HEK293T (cell line): ENCODE results near the gene REC8.

Source experiments
- CTCF ChIA-PET: fragments of 350-600 bp; formaldehyde crosslinking; extraction: SDS; loops from one replicate; lab custom pipeline; 2021; ENCODE audit warnings: antibody characterized with exemption, inconsistent platforms; lab: Yijun Ruan, JAX
- POLR2A ChIA-PET: fragments of 350-600 bp; formaldehyde crosslinking; extraction: SDS; loops from one replicate; lab custom pipeline; 2020; ENCODE audit warnings: antibody characterized with exemption, inconsistent platforms; lab: Yijun Ruan, JAX
- DNase-seq: peaks from one replicate; pipeline ENCODE4 v3.0.0; 2012; ENCODE audit warnings: mixed read lengths; ENCODE audit errors: extremely low spot score
- ARNT ChIP-seq: fragments of 450-650 bp; IDR thresholded peaks from 2 replicates; pipeline ENCODE4 v1.6.1; 2017; ENCODE audit warnings: mild to moderate bottlenecking
- BHLHE40 ChIP-seq: fragments of 450-650 bp; IDR thresholded peaks from 2 replicates; pipeline ENCODE4 v1.6.1; 2016; ENCODE audit warnings: mild to moderate bottlenecking, moderate library complexity, borderline replicate concordance
- CTBP1 ChIP-seq: fragments of 450-650 bp; IDR thresholded peaks from 2 replicates; pipeline ENCODE4 v1.6.1; 2016; ENCODE audit warnings: borderline replicate concordance
- ELF4 ChIP-seq: fragments of 450-650 bp; IDR thresholded peaks from 2 replicates; pipeline ENCODE4 v1.6.1; 2017; ENCODE audit warnings: antibody characterized with exemption
- FOXA1 ChIP-seq: fragments of 450-650 bp; IDR thresholded peaks from 2 replicates; pipeline ENCODE4 v1.6.1; 2016; ENCODE audit warnings: mild to moderate bottlenecking
- FOXK2 ChIP-seq: fragments of 450-650 bp; IDR thresholded peaks from 2 replicates; pipeline ENCODE4 v1.6.1; 2016; ENCODE audit warnings: mild to moderate bottlenecking
- FOXM1 ChIP-seq: fragments of 450-650 bp; IDR thresholded peaks from 2 replicates; pipeline ENCODE4 v1.6.1; 2017; ENCODE audit warnings: mild to moderate bottlenecking, borderline replicate concordance
- HDGF ChIP-seq: fragments of 450-650 bp; IDR thresholded peaks from 2 replicates; pipeline ENCODE4 v1.6.1; 2017; ENCODE audit warnings: antibody characterized with exemption, borderline replicate concordance
- L3MBTL2 ChIP-seq: fragments of 450-650 bp; conservative IDR thresholded peaks from 2 replicates; pipeline ENCODE4 v1.6.1; 2016; ENCODE audit warnings: mild to moderate bottlenecking
- LEF1 ChIP-seq: fragments of 450-650 bp; IDR thresholded peaks from 2 replicates; pipeline ENCODE4 v1.6.1; 2017; ENCODE audit warnings: mild to moderate bottlenecking, borderline replicate concordance
- NFRKB ChIP-seq: fragments of 450-650 bp; IDR thresholded peaks from 2 replicates; pipeline ENCODE4 v1.6.1; 2016; ENCODE audit warnings: mild to moderate bottlenecking, moderate library complexity
- PKNOX1 ChIP-seq: fragments of 450-650 bp; IDR thresholded peaks from 2 replicates; pipeline ENCODE4 v1.6.1; 2016
- SP1 ChIP-seq: fragments of 450-650 bp; IDR thresholded peaks from 2 replicates; pipeline ENCODE4 v1.6.1; 2017
- SUZ12 ChIP-seq: fragments of 450-650 bp; IDR thresholded peaks from 2 replicates; pipeline ENCODE4 v1.6.1; 2016; ENCODE audit warnings: mild to moderate bottlenecking
- TARDBP ChIP-seq: fragments of 450-650 bp; IDR thresholded peaks from 2 replicates; pipeline ENCODE4 v1.6.1; 2016
- ZNF384 ChIP-seq: fragments of 450-650 bp; IDR thresholded peaks from 2 replicates; pipeline ENCODE4 v1.6.1; 2016

The REC8 gene

GRCh38 chr14:24132061-24132685 lies 39.7 kb upstream of the REC8 start:
- TF ChIP-seq BHLHE40 = no peak
- no peak for TF ChIP-seq ELF4
- no peak for TF ChIP-seq FOXA1
- TF ChIP-seq FOXM1 = no peak
- no peak for TF ChIP-seq TARDBP
- no peak for TF ChIP-seq SUZ12
- no peak for TF ChIP-seq SP1
- no peak for DNase-seq
- ChIA-PET POLR2A (interaction anchor here (4.2 kb wide), 1 partner anchor 18 kb away, joined by 22 read pairs; the partner anchor contains the start of genes DCAF11 and NRL), CTCF (no interaction called here)

GRCh38 chr14:24132976-24133375 lies 38.9 kb upstream of the REC8 start:
- ChIA-PET CTCF (interaction anchor here (0.7 to 1.3 kb wide), 2 partner anchors 8 to 24 kb away, joined by 4 read pairs; partner anchors contain the start of gene EMC9), POLR2A (interaction anchor here (1.6 to 4.2 kb wide), 2 partner anchors 9 to 19 kb away, joined by 4 to 22 read pairs; partner anchors contain the start of genes DCAF11 and NRL)
- TF ChIP-seq SP1 = no peak
- no peak for TF ChIP-seq FOXM1
- no peak for TF ChIP-seq HDGF
- TF ChIP-seq TARDBP = no peak
- TF ChIP-seq ZNF384 = no peak
- TF ChIP-seq ELF4 = no peak
- TF ChIP-seq CTBP1 = no peak
- TF ChIP-seq BHLHE40 = no peak
- TF ChIP-seq SUZ12 = no peak
- no peak for TF ChIP-seq LEF1
- TF ChIP-seq NFRKB = no peak
- no peak for TF ChIP-seq PKNOX1
- no peak for TF ChIP-seq FOXA1
- TF ChIP-seq ARNT = no peak
- no peak for TF ChIP-seq L3MBTL2
- no peak for TF ChIP-seq FOXK2
- no peak for DNase-seq

- ChIA-PET CTCF (interaction anchor here (0.6 to 1.3 kb wide), 2 partner anchors 25 to 454 kb away, joined by 4 to 5 read pairs; no protein-coding TSS in a partner anchor), POLR2A (interaction anchor here (1.6 to 4.2 kb wide), 2 partner anchors 10 to 19 kb away, joined by 4 to 22 read pairs; partner anchors contain the start of genes DCAF11 and NRL)
- no peak for DNase-seq
- TF ChIP-seq ARNT = no peak
- no peak for TF ChIP-seq L3MBTL2
- no peak for TF ChIP-seq TARDBP
- TF ChIP-seq NFRKB = no peak
Observed at GRCh38 chr14:24133735-24134134, 38.1 kb upstream of the REC8 start.

- no peak for DNase-seq
- CTCF ChIA-PET = interaction anchor here (1.0 kb wide), 2 partner anchors 19 to 26 kb away, joined by 3 to 4 read pairs; partner anchors contain the start of gene IRF9
- POLR2A ChIA-PET = interaction anchor here (1.0 to 4.0 kb wide), 13 partner anchors 9 to 60 kb away, joined by 4 to 62 read pairs (median 12); partner anchors contain the start of genes DCAF11, IRF9, NRL and PCK2
- peak; percentile 56; the same call in 1 of the 2 replicates for TF ChIP-seq CTBP1
- TF ChIP-seq HDGF = no peak
Observed at GRCh38 chr14:24135584-24135833, 36.4 kb upstream of the REC8 start.

GRCh38 chr14:24135834-24136683 lies 35.8 kb upstream of the REC8 start, which contains the start of gene PSME1:
Gene PSME1 (plus strand): TSS chr14:24136194. CDS start chr14:24136263, 69 bp downstream.
- TF ChIP-seq FOXK2 (no peak), TARDBP (0 out of 2 replicates have a peak, but pooled peaks have one; percentile 30)
- DNase-seq = peak; percentile 91
- POLR2A ChIA-PET = interaction anchor here (0.8 to 4.0 kb wide), 16 partner anchors 8 to 106 kb away, joined by 3 to 62 read pairs (median 8); partner anchors contain the start of genes DCAF11, IRF9, NRL and PCK2
- CTCF ChIA-PET = interaction anchor here (1.0 to 1.6 kb wide), 3 partner anchors 19 to 25 kb away, joined by 3 to 6 read pairs (median 4); partner anchors contain the start of gene IRF9

GRCh38 chr14:24136684-24137528 lies 35.0 kb upstream of the REC8 start:
- DNase-seq = no peak
- CTCF ChIA-PET = interaction anchor here (1.6 kb wide), 1 partner anchor 24 kb away, joined by 6 read pairs; the partner anchor contains the start of gene IRF9

More at GRCh38 chr14:24136684-24137528, 35.0 kb upstream of the REC8 start:
- POLR2A ChIA-PET = interaction anchor here (1.0 to 4.0 kb wide), 14 partner anchors 10 to 106 kb away, joined by 3 to 62 read pairs (median 6); partner anchors contain the start of genes CARMIL3, DCAF11, IRF9 and NRL
- TF ChIP-seq LEF1 = no peak
- no peak for TF ChIP-seq FOXA1
- TF ChIP-seq HDGF = no peak
- no peak for TF ChIP-seq BHLHE40
- TF ChIP-seq ARNT = no peak
- TF ChIP-seq NFRKB = no peak
- TF ChIP-seq SUZ12 = no peak
- TF ChIP-seq L3MBTL2 = no peak
- TF ChIP-seq FOXM1 = no peak
- TF ChIP-seq TARDBP = no peak
- TF ChIP-seq ELF4 = no peak
